Femur (tissue), 1 donor: ENCODE measurements around the gene ZNF184.

ENCODE experiments used
- DNase-seq: peaks from one replicate; pipeline ENCODE4 v3.0.0-alpha.2; 2017

Gene ZNF184

GRCh38 chr6:27472617-27473400, at the start of gene ZNF184:
TSS of gene ZNF184 (minus strand) at chr6:27473105. CDS start at chr6:27472294, 811 bp downstream.
- DNase-seq: peak; percentile 98

- DNase-seq: peak; percentile 83
Measured at GRCh38 chr6:27518881-27519795, 46.2 kb upstream of the ZNF184 start.

GRCh38 chr6:27517928-27518787, 45.3 kb upstream of the ZNF184 start:
- no peak for DNase-seq

GRCh38 chr6:27517238-27517637, 44.3 kb upstream of the ZNF184 start:
- no peak for DNase-seq

- no peak for DNase-seq
Measured at GRCh38 chr6:27514906-27515495, 42.1 kb upstream of the ZNF184 start.

GRCh38 chr6:27512525-27512924, 39.6 kb upstream of the ZNF184 start:
- no peak for DNase-seq

GRCh38 chr6:27507041-27507956, 34.4 kb upstream of the ZNF184 start:
- DNase-seq: no peak

GRCh38 chr6:27505209-27506027, 32.5 kb upstream of the ZNF184 start:
- peak; percentile 28 for DNase-seq

GRCh38 chr6:27503436-27504030, 30.6 kb upstream of the ZNF184 start:
- DNase-seq: peak; percentile 79

- peak; percentile 60 for DNase-seq
Measured at GRCh38 chr6:27502508-27503435, 29.9 kb upstream of the ZNF184 start.

- DNase-seq: no peak
Measured at GRCh38 chr6:27501187-27501586, 28.3 kb upstream of the ZNF184 start.

GRCh38 chr6:27500177-27500576, 27.3 kb upstream of the ZNF184 start:
- DNase-seq: no peak

GRCh38 chr6:27495386-27496135, 22.7 kb upstream of the ZNF184 start:
- peak; percentile 72 for DNase-seq

- no peak for DNase-seq
Measured at GRCh38 chr6:27494987-27495385, 22.1 kb upstream of the ZNF184 start.

- no peak for DNase-seq
Measured at GRCh38 chr6:27494103-27494502, 21.2 kb upstream of the ZNF184 start.

- no peak for DNase-seq
Measured at GRCh38 chr6:27492631-27493190, 19.8 kb upstream of the ZNF184 start.

GRCh38 chr6:27479319-27480182, 6.6 kb upstream of the ZNF184 start:
- DNase-seq: peak; percentile 93
